GM12891 (cell line): ENCODE measurements around the gene NAALADL2.

ENCODE experiments used
- PAX5 ChIP-seq: IDR thresholded peaks from 2 replicates; pipeline ENCODE4 v1.6.1; 2011; ENCODE audit warnings: low read length, moderate library complexity, mild to moderate bottlenecking; ENCODE audit not compliant: insufficient read depth, severe bottlenecking
- POLR2A ChIP-seq: IDR thresholded peaks from 2 replicates; pipeline ENCODE4 v1.6.1; 2011; ENCODE audit warnings: low read depth, low read length, control low read depth
- POLR2AphosphoS5 ChIP-seq: IDR thresholded peaks from 2 replicates; pipeline ENCODE4 v1.6.1; 2011; ENCODE audit warnings: low read depth, low read length, control low read depth
- SPI1 ChIP-seq: IDR thresholded peaks from 2 replicates; pipeline ENCODE4 v1.6.1; 2011; ENCODE audit warnings: low read depth, low read length, control low read depth
- TAF1 ChIP-seq: IDR thresholded peaks from 2 replicates; pipeline ENCODE4 v1.6.1; 2011; ENCODE audit warnings: low read depth, low read length, control low read depth

- no peak for TF ChIP-seq SPI1
- TF ChIP-seq POLR2AphosphoS5 = no peak
- TF ChIP-seq POLR2A = no peak
- TF ChIP-seq TAF1 = no peak
- TF ChIP-seq PAX5 = no peak
These were observed 567.7 kb downstream of the NAALADL2 start for GRCh38 chr3:175426805-175427204.
